ENCODE results near the gene MMP3. TPM values are rescaled to one million over a fixed set of nuclear protein-coding genes. Genes with fewer than 3 reads are reported as not detected.
"Not testable (repeated sequence)": the region's sequence is repeated elsewhere in the genome, so short reads cannot be mapped to it uniquely, and the experiment has no call there.

MMP3 gene
- total RNA-seq (not detected), total RNA-seq (0 reads per million in 2 donors)

GRCh38 chr11:102843489-102843888 lies at the start of gene MMP3:
TSS of gene MMP3 (minus strand) at chr11:102843609. CDS start at chr11:102843546, 63 bp downstream.
- Mint-ChIP-seq H3K27me3 (peaks cover 14% of the 10 kb centered on the region), H3K36me3 (ENCODE audit: low read depth) (no peaks in the 10 kb centered on the region), H3K27ac (no peak within 1 kb of the TSS), H3K4me1 (no peaks in the 10 kb centered on the region), H3K4me3 (no peak within 1 kb of the TSS)
- DNase-seq (no peak), ATAC-seq (no peak)
- H3K9me3 ChIP-seq (ENCODE audit: control insufficient read depth, low read length, poor library complexity, severe bottlenecking), result no peaks in the 10 kb centered on the region

- no peak for ATAC-seq
- Mint-ChIP-seq H3K36me3 (ENCODE audit: low read depth) (no peaks in the 10 kb centered on the region), H3K4me3 (no peak overlapping the region), H3K4me1 (no peaks in the 10 kb centered on the region), H3K27ac (no peak overlapping the region), H3K27me3 (peaks cover 6% of the 10 kb centered on the region)
- DNase-seq, result no peak
- no peaks in the 10 kb centered on the region for H3K9me3 ChIP-seq (ENCODE audit: control insufficient read depth, low read length, poor library complexity, severe bottlenecking)
Observed at GRCh38 chr11:102891736-102892135, 48.3 kb upstream of the MMP3 start.

- no peak for DNase-seq
- H3K4me1 Mint-ChIP-seq, result no peaks in the 10 kb centered on the region
Observed at GRCh38 chr11:102886999-102887398, 43.6 kb upstream of the MMP3 start.

DNA sequence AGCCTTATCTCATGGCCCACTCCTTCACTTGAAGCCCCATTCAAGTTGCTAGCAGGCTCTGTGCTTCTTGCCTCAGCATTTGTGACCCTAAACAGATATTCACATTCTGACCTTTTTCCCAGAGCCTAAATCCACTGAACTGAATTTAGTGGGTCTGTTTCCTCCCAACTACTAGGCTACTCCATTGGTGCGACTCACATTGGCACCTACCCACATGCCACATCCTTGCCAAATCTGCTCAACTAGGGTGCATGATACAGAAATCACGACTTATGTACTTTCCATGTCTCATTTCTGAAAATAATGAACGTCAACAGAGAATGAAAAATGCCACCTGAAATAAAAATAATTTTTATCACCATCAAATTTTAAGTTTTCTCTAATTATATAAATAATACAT lies 39.7 kb upstream of the MMP3 start:
- no peaks in the 10 kb centered on the region for H3K36me3 Mint-ChIP-seq (ENCODE audit: low read depth)
- ATAC-seq, result no peak
- no peak overlapping the region for H3K27ac Mint-ChIP-seq
- H3K4me1 Mint-ChIP-seq, result no peaks in the 10 kb centered on the region
- no peak overlapping the region for H3K4me3 Mint-ChIP-seq
- no peak for DNase-seq
- H3K27me3 Mint-ChIP-seq, result peaks cover 7% of the 10 kb centered on the region
- H3K9me3 ChIP-seq (ENCODE audit: control insufficient read depth, low read length, poor library complexity, severe bottlenecking), result no peaks in the 10 kb centered on the region

More at GRCh38 chr11:102886999-102887398, 43.6 kb upstream of the MMP3 start:
- Mint-ChIP-seq H3K27ac (no peak overlapping the region), H3K27me3 (peaks cover 6% of the 10 kb centered on the region), H3K36me3 (ENCODE audit: low read depth) (no peaks in the 10 kb centered on the region), H3K4me3 (no peak overlapping the region)
- no peak for ATAC-seq
- no peaks in the 10 kb centered on the region for H3K9me3 ChIP-seq (ENCODE audit: control insufficient read depth, low read length, poor library complexity, severe bottlenecking)

DNA sequence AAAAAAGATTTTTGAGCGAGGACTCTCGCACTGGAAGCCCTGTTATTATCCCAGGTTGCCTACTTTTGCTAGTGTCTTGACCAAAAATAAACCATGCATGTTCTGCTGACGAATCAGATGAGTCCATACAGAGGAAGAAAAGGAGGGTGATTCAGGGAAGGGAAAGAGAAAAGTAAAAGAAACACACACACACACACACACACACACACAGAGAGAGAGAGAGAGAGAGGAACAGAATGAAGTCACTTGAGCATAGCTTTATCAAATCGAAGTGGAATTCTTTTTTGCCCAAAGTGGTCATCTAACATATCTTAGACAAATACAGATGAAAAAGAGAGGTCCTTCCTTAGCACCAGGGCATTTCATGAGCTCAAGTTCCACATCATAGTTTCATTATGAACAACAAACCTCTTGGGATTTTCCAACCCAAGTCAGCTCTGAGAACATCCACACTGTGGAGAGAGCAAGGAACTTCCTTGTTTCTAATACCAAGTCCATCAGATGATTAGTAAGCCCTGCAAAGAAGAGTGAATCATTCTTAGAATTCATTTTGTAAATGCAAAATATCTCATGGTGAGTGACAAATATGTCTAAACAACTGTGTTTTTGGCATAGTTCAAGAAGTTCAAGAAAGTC lies 39.1 kb upstream of the MMP3 start:
- peaks cover 13% of the 10 kb centered on the region for H3K27me3 Mint-ChIP-seq
- no peak overlapping the region for H3K27ac Mint-ChIP-seq
- H3K4me3 Mint-ChIP-seq, result no peak overlapping the region
- H3K4me1 Mint-ChIP-seq, result no peaks in the 10 kb centered on the region
- no peaks in the 10 kb centered on the region for H3K36me3 Mint-ChIP-seq (ENCODE audit: low read depth)
- no peak for DNase-seq
- no peak for ATAC-seq
- H3K9me3 ChIP-seq (ENCODE audit: control insufficient read depth, low read length, poor library complexity, severe bottlenecking), result no peaks in the 10 kb centered on the region

DNA sequence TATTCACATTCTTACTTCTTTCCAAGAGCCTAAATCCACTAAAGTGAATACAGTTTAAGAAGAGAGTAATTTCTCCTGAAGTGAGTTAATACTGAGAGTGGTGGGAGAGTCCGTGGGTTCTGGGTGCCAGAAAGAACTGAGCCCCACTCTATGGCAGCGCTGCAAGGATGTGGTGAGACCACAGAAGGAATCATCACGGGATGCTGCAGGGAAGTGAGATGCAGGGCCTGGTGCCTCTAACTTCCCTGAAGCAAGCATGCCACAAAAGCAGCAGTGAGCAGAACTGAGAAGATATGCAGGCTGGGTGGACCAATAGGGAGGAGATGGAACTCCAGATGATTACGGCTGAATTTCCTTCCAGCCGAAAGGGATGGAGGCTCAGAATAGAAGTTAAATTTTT lies 36.4 kb upstream of the MMP3 start:
- Mint-ChIP-seq H3K4me3 (no peak overlapping the region), H3K4me1 (no peaks in the 10 kb centered on the region), H3K36me3 (ENCODE audit: low read depth) (no peaks in the 10 kb centered on the region), H3K27ac (no peak overlapping the region), H3K27me3 (peaks cover 20% of the 10 kb centered on the region)
- no peak for ATAC-seq
- no peaks in the 10 kb centered on the region for H3K9me3 ChIP-seq (ENCODE audit: control insufficient read depth, low read length, poor library complexity, severe bottlenecking)
- no peak for DNase-seq

GRCh38 chr11:102878595-102878994 lies 35.2 kb upstream of the MMP3 start:
- ATAC-seq (no peak), DNase-seq (no peak)
- peaks cover 20% of the 10 kb centered on the region for H3K27me3 Mint-ChIP-seq
- no peak overlapping the region for H3K27ac Mint-ChIP-seq
- no peak overlapping the region for H3K4me3 Mint-ChIP-seq
- no peaks in the 10 kb centered on the region for H3K9me3 ChIP-seq (ENCODE audit: control insufficient read depth, low read length, poor library complexity, severe bottlenecking)
- H3K4me1 Mint-ChIP-seq, result no peaks in the 10 kb centered on the region
- no peaks in the 10 kb centered on the region for H3K36me3 Mint-ChIP-seq (ENCODE audit: low read depth)

GRCh38 chr11:102874852-102875251 lies 31.4 kb upstream of the MMP3 start, which contains the start of gene MMP12:
TSS of gene MMP12 (minus strand) at chr11:102874982. CDS start at chr11:102874937, 45 bp downstream.
- DNase-seq (no peak), ATAC-seq (no peak)
- H3K9me3 ChIP-seq (ENCODE audit: control insufficient read depth, low read length, poor library complexity, severe bottlenecking), result no peaks in the 10 kb centered on the region
- Mint-ChIP-seq H3K27ac (no peak within 1 kb of the TSS), H3K36me3 (ENCODE audit: low read depth) (no peaks in the 10 kb centered on the region), H3K4me1 (no peaks in the 10 kb centered on the region), H3K27me3 (peaks cover 36% of the 10 kb centered on the region), H3K4me3 (no peak within 1 kb of the TSS)

DNA sequence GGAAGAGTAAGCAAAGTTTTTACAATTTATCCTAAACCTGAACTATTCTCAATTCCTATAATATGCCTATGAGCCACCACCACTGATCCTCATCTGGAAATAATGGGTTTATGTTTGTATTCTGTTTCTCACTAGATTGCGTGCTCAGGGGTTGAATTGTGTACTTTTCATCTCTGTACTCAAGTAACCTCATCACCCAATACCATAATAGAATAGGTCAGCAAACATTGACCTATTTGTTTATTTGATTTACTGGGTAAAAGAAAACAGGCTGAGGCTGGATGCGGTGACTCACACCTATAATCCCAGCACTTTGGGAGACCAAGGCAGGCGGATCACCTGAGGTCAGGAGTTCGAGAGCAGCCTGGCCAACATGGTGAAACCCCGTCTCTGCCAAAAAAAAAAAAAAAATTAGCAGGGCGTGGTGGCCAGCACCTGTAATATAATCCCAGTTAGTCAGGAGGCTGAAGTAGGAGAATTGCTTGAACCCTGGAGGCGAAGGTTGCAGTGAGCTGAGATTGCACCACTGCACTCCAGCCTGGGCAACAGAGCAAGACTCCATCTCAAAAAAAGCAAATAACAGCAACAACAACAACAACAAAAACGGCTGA lies 26.1 kb upstream of the MMP3 start:
- H3K9me3 ChIP-seq (ENCODE audit: control insufficient read depth, low read length, poor library complexity, severe bottlenecking); DNase-seq; H3K27ac Mint-ChIP-seq; H3K4me3 Mint-ChIP-seq; ATAC-seq; H3K4me1 Mint-ChIP-seq; H3K36me3 Mint-ChIP-seq (ENCODE audit: low read depth): not testable (repeated sequence)
- H3K27me3 Mint-ChIP-seq, result peaks cover 17% of the 10 kb centered on the region

GRCh38 chr11:102868339-102868738 lies 24.9 kb upstream of the MMP3 start:
- DNase-seq, result no peak
- peaks cover 17% of the 10 kb centered on the region for H3K27me3 Mint-ChIP-seq
- H3K36me3 Mint-ChIP-seq (ENCODE audit: low read depth), result no peaks in the 10 kb centered on the region
- no peak for ATAC-seq
- no peak overlapping the region for H3K4me3 Mint-ChIP-seq
- no peaks in the 10 kb centered on the region for H3K4me1 Mint-ChIP-seq
- no peak overlapping the region for H3K27ac Mint-ChIP-seq
- H3K9me3 ChIP-seq (ENCODE audit: control insufficient read depth, low read length, poor library complexity, severe bottlenecking), result no peaks in the 10 kb centered on the region

DNA sequence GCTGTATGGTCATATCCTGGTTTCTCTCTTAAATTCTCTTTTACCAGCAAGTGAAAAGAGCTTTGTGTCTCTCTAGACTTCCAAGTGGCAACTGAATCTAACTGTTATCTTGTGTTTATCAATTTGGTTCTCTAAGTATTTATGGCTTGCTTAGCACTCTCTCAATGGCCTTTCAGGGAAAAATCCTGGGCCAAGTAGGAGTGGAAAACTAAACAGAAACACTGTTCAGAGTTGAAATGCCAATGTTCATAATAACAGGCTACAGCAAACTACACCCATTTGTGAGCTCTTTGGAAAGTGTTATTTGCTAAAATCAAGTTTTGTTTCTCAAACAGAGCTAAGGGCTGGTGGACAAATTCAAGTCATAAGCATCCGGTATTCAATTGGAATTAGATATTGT lies 21.3 kb upstream of the MMP3 start:
- ATAC-seq (no peak), DNase-seq (no peak)
- Mint-ChIP-seq H3K4me1 (no peaks in the 10 kb centered on the region), H3K36me3 (ENCODE audit: low read depth) (no peaks in the 10 kb centered on the region), H3K4me3 (no peak overlapping the region), H3K27me3 (peaks cover 19% of the 10 kb centered on the region), H3K27ac (no peak overlapping the region)
- no peaks in the 10 kb centered on the region for H3K9me3 ChIP-seq (ENCODE audit: control insufficient read depth, low read length, poor library complexity, severe bottlenecking)

GRCh38 chr11:102853956-102854355 lies 10.5 kb upstream of the MMP3 start:
- Mint-ChIP-seq H3K27ac (no peak overlapping the region), H3K4me3 (no peak overlapping the region), H3K36me3 (ENCODE audit: low read depth) (no peaks in the 10 kb centered on the region), H3K4me1 (no peaks in the 10 kb centered on the region), H3K27me3 (peaks cover 13% of the 10 kb centered on the region)
- H3K9me3 ChIP-seq (ENCODE audit: control insufficient read depth, low read length, poor library complexity, severe bottlenecking), result no peaks in the 10 kb centered on the region
- ATAC-seq, result no peak
- no peak for DNase-seq

DNA sequence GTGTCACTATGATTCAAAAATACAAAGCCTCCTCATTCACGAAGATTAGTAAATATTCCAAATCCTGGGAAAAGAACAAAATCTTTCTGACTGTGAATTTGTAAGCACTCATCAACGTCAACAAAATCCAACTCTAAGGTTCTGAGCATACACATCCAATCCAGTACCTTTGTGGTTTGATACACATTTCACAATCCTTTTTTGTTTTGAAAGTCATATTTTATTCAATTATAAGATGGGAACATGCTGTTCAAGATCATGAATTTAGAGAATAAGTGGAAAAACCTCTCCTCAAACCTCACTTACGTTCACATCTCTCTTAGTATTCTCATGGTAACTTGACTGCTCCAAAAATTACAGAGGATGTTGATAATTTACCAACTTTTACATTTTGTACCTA lies 9.6 kb upstream of the MMP3 start:
- no peak overlapping the region for H3K27ac Mint-ChIP-seq
- no peaks in the 10 kb centered on the region for H3K36me3 Mint-ChIP-seq (ENCODE audit: low read depth)
- H3K27me3 Mint-ChIP-seq, result peaks cover 17% of the 10 kb centered on the region
- H3K4me3 Mint-ChIP-seq, result no peak overlapping the region
- no peaks in the 10 kb centered on the region for H3K9me3 ChIP-seq (ENCODE audit: control insufficient read depth, low read length, poor library complexity, severe bottlenecking)
- H3K4me1 Mint-ChIP-seq, result no peaks in the 10 kb centered on the region
- ATAC-seq (no peak), DNase-seq (no peak)

All from T-helper 17 cell (primary cell).